Activated CD8-positive, alpha-beta memory T cell treated with anti-CD3 and anti-CD28 coated beads for 48 hours (primary cell): ENCODE results near the gene EEF2K.

Experiments
- DNase-seq, 3 experiments: peaks; one replicate each; pipeline ENCODE4 v3.0.0-alpha.2; 2020; ENCODE audit warnings: low read depth in 2 of 3, low spot score in 2 of 3

EEF2K gene

DNA sequence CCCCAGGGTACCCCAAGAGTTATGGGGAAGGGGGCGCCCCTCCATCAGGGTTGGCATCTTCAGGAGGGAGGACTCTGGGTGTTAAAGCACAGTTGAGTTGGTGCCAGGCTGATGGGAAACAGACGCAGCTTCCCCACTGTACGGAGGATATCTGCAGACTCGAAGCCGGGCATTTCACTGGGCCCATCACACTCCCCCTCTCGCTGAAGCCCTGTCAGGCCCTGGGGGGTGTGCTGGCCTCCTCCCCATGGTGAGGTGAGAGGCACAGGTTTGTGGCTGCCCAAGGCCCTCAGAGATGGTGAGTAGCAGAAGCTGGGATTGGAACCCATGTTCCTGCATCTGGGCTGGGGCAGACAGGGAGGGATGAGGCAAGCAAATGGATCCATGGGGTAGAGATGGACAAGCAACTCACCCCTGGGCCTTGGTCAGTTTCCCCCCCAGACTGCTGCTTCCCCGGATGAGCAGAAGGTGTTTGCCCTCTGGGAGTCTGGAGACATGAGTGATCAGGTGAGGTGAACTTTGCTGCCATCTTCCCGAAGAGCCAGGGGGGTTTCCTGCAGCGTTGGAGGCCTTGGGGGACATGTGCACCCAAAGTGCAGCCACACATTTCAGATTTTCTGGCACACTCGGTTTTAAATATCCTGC, 122.1 kb downstream of the EEF2K start:
- DNase-seq, result no peak

DNA sequence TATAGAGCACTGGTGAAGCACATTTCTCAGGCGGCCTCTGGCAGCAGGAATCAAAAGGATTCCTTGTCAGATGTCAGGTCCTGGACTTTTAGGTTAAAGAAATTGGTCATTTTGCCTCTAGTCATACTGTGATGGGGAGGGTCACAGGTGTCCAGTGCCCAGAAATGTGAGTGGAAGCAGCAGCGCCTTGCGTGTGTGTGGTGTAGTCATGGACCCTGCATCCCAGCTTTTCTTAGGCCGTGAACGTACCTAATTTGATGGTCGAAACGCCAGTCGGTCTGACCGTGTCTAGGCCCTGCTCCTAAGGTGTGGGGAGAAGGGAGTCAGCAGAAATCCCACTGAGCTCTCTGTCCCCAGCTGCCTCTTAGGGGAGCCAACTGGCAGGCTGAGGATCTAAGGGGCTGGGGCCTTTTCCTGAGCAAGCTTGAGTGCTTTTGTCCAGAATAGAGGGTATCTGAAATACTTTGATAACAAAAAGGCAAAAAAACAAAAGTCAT, 123.2 kb downstream of the EEF2K start:
- no peak for DNase-seq

DNA sequence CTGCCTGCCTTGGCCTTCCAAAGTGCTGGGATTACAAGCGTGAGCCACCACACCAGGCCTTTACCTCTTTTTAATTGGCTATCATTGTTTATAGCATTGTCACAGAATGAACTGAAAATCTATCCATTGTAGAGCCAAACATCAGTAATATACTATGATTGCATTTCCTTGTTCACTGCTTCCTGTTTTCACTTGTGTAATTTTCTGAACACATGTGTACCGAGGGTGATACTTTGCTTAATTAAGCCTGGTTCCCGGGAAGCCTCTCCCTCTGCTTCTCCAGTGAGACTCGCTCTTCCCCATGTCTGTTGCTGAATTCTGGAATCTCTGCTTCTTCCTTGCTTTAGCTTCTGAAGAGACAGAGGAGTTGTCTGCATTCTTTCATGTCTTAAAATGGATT, 124.2 kb downstream of the EEF2K start:
- DNase-seq, result no peak

DNA sequence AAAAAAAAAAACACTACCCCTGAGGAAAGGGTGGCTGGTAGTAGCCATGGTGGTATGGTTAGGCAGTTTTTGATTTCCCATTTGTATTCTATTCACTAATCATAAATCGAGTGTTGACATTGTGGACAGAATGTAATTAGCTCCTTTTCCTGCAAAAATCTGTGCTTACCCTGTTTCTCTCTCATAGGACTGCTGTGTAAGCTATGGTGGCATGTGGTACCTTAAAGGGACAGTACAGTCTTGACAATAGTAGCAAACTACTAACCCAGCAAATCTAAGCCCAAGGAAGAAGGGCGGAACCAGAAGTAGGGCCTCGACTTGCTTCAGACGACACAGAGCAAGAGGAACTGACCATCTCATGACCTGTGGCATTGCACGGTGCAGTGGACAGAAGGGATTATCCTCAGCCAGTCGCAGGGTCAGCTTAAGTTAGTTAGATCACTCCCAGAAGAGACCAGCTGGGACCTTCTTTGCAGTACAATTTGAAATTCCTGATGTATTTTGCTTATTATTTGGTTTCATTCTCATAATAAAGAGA, 127.4 kb downstream of the EEF2K start:
- DNase-seq, result no peak

DNA sequence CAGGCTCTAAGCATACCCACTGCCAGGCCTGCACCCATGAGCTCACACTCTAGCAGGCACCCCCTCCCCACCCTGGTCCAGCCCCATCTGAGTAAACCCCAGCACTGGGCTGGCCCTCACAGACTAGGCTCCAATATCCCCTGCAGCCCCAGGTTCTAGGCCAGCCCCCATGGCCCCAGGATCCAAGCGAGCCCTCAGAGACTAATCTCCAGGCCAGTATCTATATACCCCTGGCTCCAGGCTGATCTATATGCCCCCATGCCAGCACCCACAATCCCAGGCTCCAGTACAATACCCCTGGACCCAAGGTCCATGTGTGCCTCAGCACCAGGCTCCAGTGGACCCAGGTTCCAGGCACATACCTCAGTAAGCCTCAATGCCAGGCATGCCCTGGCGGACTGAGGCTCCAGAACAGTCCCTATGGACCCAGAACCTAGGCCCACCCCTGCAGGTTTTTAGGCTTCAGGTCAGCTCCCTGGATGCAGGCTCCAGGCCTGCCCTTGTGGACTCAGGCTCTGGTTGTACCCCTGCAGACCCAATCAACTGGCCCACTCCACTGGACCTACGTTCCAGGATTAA, 129.7 kb downstream of the EEF2K start:
- DNase-seq, result no peak

DNA sequence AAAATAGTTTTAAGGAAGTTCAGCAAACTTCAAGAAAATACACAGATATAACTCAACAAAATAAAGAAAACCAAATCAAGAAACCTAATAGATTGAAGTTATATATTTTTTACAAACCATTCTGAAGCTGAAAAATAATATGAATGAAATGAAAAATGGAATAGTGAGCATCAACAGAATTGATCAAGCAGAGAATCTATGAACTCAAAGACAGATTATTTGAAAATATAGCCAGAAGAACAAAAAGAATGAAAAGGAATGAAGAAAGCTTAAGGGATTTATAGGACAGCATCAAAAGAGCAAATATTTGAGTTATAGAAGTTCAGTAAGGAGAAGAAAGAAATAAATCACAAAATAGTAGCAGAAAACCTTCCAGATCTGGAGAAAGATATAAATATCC, 130.5 kb downstream of the EEF2K start:
- DNase-seq, result no peak

DNA sequence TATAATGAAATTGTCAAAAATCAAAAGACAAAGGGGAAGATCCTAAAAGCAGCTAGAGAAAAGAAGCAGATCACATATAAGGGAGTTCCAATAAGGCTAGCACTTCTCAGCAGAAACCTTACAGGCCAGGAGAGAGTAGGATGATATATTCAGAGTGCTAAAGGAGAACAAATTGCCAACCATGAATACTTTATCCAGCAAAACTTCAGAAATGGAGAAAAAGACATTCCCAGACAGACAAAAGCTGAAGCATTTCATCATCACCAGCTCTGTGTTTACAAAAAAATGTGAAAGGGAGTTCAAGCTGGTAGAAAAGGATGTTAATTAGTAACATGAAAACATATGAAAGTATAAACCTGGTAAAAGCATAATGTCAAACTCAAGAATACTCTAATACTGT, 131.0 kb downstream of the EEF2K start:
- no peak for DNase-seq

DNA sequence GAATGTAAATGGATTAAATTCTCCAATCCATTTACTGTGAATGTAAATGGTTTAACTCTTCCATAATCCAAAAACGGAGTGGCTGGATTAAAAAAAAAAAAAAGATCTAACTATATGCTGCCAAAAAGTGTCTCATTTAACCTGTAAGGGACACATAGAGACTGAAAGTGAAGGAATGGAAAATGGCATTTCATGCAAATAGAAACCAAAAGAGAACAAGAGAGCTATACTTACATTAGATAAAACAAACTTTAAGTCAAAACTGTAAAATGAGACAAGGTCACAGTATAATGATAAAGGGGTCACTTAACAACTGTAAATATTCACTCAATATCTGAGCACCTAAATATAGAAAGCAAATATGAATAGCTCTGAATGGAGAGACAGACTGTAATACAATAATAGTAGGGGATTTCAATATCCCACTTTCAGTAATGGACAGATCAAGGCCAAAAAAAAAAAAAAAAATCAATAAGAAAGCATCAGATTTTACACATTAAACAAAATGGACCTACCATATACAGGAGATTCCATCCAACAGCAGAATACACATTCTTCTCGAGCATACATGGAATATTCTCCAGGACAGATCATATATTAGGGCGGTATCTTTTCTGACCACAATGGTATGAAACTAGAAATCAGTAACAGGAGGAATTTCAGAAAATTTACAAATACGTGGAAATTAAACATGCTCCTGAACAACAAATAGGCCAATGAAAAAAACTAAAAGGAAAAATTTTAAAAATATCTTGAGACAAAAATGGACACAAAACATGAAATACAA, 132.0 kb downstream of the EEF2K start:
- no peak for DNase-seq
